Thoracic aorta (tissue), 2 donors: ENCODE results near the gene ATXN7L1. TPM values are rescaled to one million over a fixed set of nuclear protein-coding genes. Genes with fewer than 3 reads are reported as not detected.

Source experiments
- ATAC-seq: fragments of 150-250 bp; one replicate; pipeline ENCODE4 v1.8.0; 2017; ENCODE audit warnings: low read depth; ENCODE audit not compliant: insufficient number of reproducible peaks, low FRiP score
- DNase-seq: peaks from one replicate; pipeline ENCODE4 v3.0.0-alpha.2; 2020; ENCODE audit warnings: low spot score
- H3K27ac ChIP-seq, 2 donors: fragments of 200-600 bp; sonication (generic); 1 replicate in 1 of 2; 2 replicates in 1 of 2; pipeline ENCODE4 v1.5.1; 2016; ENCODE audit warnings: mild to moderate bottlenecking in 2 of 2, moderate library complexity in 2 of 2
- H3K27me3 ChIP-seq: fragments of 200-600 bp; sonication (generic); replicated peaks from 2 replicates; pipeline ENCODE4 v1.6.0; 2016; ENCODE audit warnings: mild to moderate bottlenecking; ENCODE audit not compliant: insufficient read depth
- H3K36me3 ChIP-seq: fragments of 200-600 bp; sonication (generic); one replicate; pipeline ENCODE4 v1.5.1; 2016
- H3K4me1 ChIP-seq, 2 donors: fragments of 200-600 bp; sonication (generic); 1 replicate in 1 of 2; 2 replicates in 1 of 2; pipeline versions ENCODE4 v1.5.1 to v1.6.0; 2016; ENCODE audit warnings: low read depth in 2 of 2, mild to moderate bottlenecking in 1 of 2; ENCODE audit not compliant: control insufficient read depth in 1 of 2
- H3K4me3 ChIP-seq: fragments of 200-600 bp; sonication (generic); 2 replicates; pipeline ENCODE4 v1.5.1; 2016; ENCODE audit warnings: mild to moderate bottlenecking
- H3K9me3 ChIP-seq: fragments of 200-600 bp; sonication (generic); 2 replicates; pipeline ENCODE4 v1.5.1; 2016
- total RNA-seq, 2 donors: library from RNA; depleted of rRNA; stranded (reverse); fragments of >200 nt; gene quantifications; one replicate each; pipeline versions ENCODE4 v1.1.0 to v1.2.3, GENCODE V29; 2016
- TF ChIP-seq, protein P1 (sequence below): fragments of 200-600 bp; sonication (generic); IDR thresholded peaks from one replicate; pipeline ENCODE4 v1.5.1; 2019; ENCODE audit warnings: antibody characterized with exemption

The ATXN7L1 gene
- total RNA-seq, 2 donors from 2014 or later = 11.6 to 13.4 TPM

DNA sequence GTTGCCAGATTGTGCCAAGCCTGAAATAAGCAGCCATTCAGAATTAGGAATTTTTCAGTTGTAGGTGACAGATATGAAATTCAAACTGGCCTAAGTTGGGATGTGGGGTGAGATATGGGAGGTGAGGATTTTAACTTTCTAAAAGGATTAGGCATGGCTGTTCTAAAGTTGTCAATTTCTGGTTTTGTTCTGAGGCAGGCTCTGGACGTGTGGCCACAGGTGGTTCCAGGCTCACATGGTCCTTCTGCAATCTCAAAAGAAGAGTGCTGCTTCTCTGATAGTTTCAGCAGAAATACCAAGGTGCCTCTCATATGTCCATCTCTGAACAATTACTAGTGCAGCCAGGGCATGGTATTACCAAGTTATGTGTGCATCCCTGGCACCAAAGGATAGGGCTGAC, 316.5 kb downstream of the ATXN7L1 start:
- Histone ChIP-seq H3K9me3 (no peaks in the 10 kb centered on the region), H3K4me1 (no peaks in the 10 kb centered on the region), H3K4me3 (no peak overlapping the region), H3K27me3 (no peaks in the 10 kb centered on the region), H3K27ac (no peak overlapping the region), H3K36me3 (peaks cover 22% of the 10 kb centered on the region)
- no peak for DNase-seq
- TF ChIP-seq, protein P1, sequence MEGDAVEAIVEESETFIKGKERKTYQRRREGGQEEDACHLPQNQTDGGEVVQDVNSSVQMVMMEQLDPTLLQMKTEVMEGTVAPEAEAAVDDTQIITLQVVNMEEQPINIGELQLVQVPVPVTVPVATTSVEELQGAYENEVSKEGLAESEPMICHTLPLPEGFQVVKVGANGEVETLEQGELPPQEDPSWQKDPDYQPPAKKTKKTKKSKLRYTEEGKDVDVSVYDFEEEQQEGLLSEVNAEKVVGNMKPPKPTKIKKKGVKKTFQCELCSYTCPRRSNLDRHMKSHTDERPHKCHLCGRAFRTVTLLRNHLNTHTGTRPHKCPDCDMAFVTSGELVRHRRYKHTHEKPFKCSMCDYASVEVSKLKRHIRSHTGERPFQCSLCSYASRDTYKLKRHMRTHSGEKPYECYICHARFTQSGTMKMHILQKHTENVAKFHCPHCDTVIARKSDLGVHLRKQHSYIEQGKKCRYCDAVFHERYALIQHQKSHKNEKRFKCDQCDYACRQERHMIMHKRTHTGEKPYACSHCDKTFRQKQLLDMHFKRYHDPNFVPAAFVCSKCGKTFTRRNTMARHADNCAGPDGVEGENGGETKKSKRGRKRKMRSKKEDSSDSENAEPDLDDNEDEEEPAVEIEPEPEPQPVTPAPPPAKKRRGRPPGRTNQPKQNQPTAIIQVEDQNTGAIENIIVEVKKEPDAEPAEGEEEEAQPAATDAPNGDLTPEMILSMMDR = no peak
- no peak for ATAC-seq

Other genes starting within 250 kb of the ATXN7L1 start
- gene CDHR3, start 86.7 kb upstream of the ATXN7L1 start, total RNA-seq = 1 to 10 TPM; 1.5 to 8.7 TPM
- 10 to 100 TPM; 47.1 to 82.1 TPM for gene SYPL1, start 235.7 kb upstream of the ATXN7L1 start, total RNA-seq